GM12878 (cell line): ENCODE results near the gene ARL15. TPM values are rescaled to one million over a fixed set of nuclear protein-coding genes. Genes with fewer than 3 reads are reported as not detected.

Experiments used
- ATAC-seq: fragments of 200-7000 bp; cut with Tn5 transposase; 3 replicates; pipeline ENCODE4 v1.9.1; 2020; ENCODE audit warnings: mild to moderate bottlenecking, moderate library complexity
- BruUV-seq: library from RNA; stranded (reverse); fragments of 400-500 nt; replicated peaks from 2 replicates; lab custom pipeline; 2021; lab: Mats Ljungman, UMichigan
- CTCF ChIA-PET: fragments of 300-600 bp; sonication (Branson Sonifier 250); formaldehyde crosslinking; extraction: SDS; loops from one replicate; lab custom pipeline; 2021; ENCODE audit warnings: inconsistent platforms; lab: Yijun Ruan, JAX
- POLR2A ChIA-PET: fragments of 350-600 bp; formaldehyde crosslinking; extraction: SDS; loops from one replicate; lab custom pipeline; 2021; ENCODE audit warnings: inconsistent platforms; lab: Charles Lee
- RAD21 ChIA-PET: fragments of 300-600 bp; sonication (Branson Sonifier 250); formaldehyde crosslinking; loops from one replicate; lab custom pipeline; 2023; ENCODE audit warnings: antibody characterized with exemption; ENCODE audit not compliant: unreplicated experiment; lab: Charles Lee
- SMC1A ChIA-PET: fragments of 300-600 bp; sonication (Branson Sonifier 250); formaldehyde crosslinking; loops from one replicate; lab custom pipeline; 2023; ENCODE audit not compliant: unreplicated experiment, uncharacterized antibody; lab: Charles Lee
- DNase-seq: peaks from one replicate; pipeline ENCODE4 v3.0.0-alpha.2; 2011; ENCODE audit warnings: low read depth, low spot score
- FAIRE-seq: peaks from 3 replicates; lab custom pipeline; 2011; peaks lifted over from hg19 to GRCh38; lab: Jason Lieb, UNC
- H2AFZ ChIP-seq: 2 replicates; pipeline ENCODE4 v1.6.0; 2011; ENCODE audit warnings: low read depth, low read length, control low read depth; ENCODE audit not compliant: control insufficient read depth
- H3K27ac ChIP-seq: 2 replicates; pipeline ENCODE4 v1.5.1; 2011; ENCODE audit warnings: control low read depth; ENCODE audit not compliant: control insufficient read depth, insufficient read depth
- H3K27me3 ChIP-seq, 2 experiments: replicated peaks in 1 of 2; 2 replicates each; pipeline versions ENCODE4 v1.6.0 to v1.6.1; 2011; ENCODE audit warnings: low read length in 1 of 2; ENCODE audit not compliant: control insufficient read depth in 2 of 2, insufficient read depth in 2 of 2
- H3K36me3 ChIP-seq, 2 experiments: 2 replicates each; pipeline ENCODE4 v1.5.1; 2011; ENCODE audit warnings: low read length in 1 of 2; ENCODE audit not compliant: control insufficient read depth in 2 of 2, insufficient read depth in 2 of 2
- H3K4me1 ChIP-seq: 2 replicates; pipeline ENCODE4 v1.6.1; 2011; ENCODE audit warnings: mild to moderate bottlenecking, low read length, moderate library complexity, mixed read lengths; ENCODE audit not compliant: control insufficient read depth, insufficient read depth
- H3K4me2 ChIP-seq: 2 replicates; pipeline ENCODE4 v1.6.0; 2011; ENCODE audit warnings: control low read depth; ENCODE audit not compliant: control insufficient read depth, insufficient read depth
- H3K4me3 ChIP-seq: fragments of 200-600 bp; sonication (generic); 2 replicates; pipeline ENCODE4 v1.5.1; 2016
- H3K79me2 ChIP-seq: 2 replicates; pipeline ENCODE4 v1.6.0; 2011; ENCODE audit warnings: low read length; ENCODE audit not compliant: control insufficient read depth, insufficient read depth
- H3K9ac ChIP-seq: 2 replicates; pipeline ENCODE4 v1.8.0; 2011; ENCODE audit warnings: low read length, control low read depth, mixed read lengths; ENCODE audit not compliant: control insufficient read depth, insufficient read depth
- H3K9me3 ChIP-seq: replicated peaks from 3 replicates; pipeline ENCODE4 v1.5.1; 2011; ENCODE audit warnings: mild to moderate bottlenecking, low read length; ENCODE audit not compliant: control insufficient read depth, insufficient read depth
- H4K20me1 ChIP-seq: 2 replicates; pipeline ENCODE4 v1.6.0; 2011; ENCODE audit not compliant: control insufficient read depth, insufficient read depth
- GATAD2B ChIP-seq: fragments of 450-650 bp; conservative IDR thresholded peaks from 2 replicates; pipeline ENCODE4 v1.6.1; 2017; ENCODE audit warnings: low read depth, mild to moderate bottlenecking, moderate library complexity
- HCFC1 ChIP-seq: fragments of 150-350 bp; IDR thresholded peaks from 2 replicates; pipeline ENCODE4 v1.6.1; 2014; ENCODE audit warnings: low read length
- HDAC2 ChIP-seq: fragments of 200-600 bp; sonication (generic); IDR thresholded peaks from 2 replicates; pipeline ENCODE4 v1.6.1; 2017
- HDAC6 ChIP-seq: fragments of 200-600 bp; sonication (generic); IDR thresholded peaks from one replicate; pipeline ENCODE4 v1.8.0; 2017; ENCODE audit warnings: antibody characterized with exemption; ENCODE audit not compliant: unreplicated experiment
- PBX3 ChIP-seq: IDR thresholded peaks from 2 replicates; pipeline ENCODE4 v1.6.1; 2011; ENCODE audit warnings: mild to moderate bottlenecking, low read depth, low read length, moderate library complexity; ENCODE audit not compliant: insufficient replicate concordance
- RAD21 ChIP-seq: IDR thresholded peaks from 2 replicates; pipeline ENCODE4 v1.6.1; 2011; ENCODE audit warnings: mild to moderate bottlenecking, low read depth, low read length, moderate library complexity; ENCODE audit not compliant: insufficient read depth
- RBBP5 ChIP-seq: fragments of 200-600 bp; sonication (generic); conservative IDR thresholded peaks from 2 replicates; pipeline ENCODE4 v1.6.1; 2016
- SPI1 ChIP-seq: IDR thresholded peaks from 2 replicates; pipeline ENCODE4 v1.6.1; 2011; ENCODE audit warnings: low read depth, mild to moderate bottlenecking, low read length, moderate library complexity, borderline replicate concordance; ENCODE audit not compliant: insufficient read depth
- TBL1XR1 ChIP-seq: IDR thresholded peaks from 2 replicates; pipeline ENCODE4 v1.6.1; 2012; ENCODE audit warnings: low read depth, low read length, improper control_type of control experiment
- WGBS: methylation state at CpG from one replicate; pipeline ENCODE4 v1.1.6; 2016; ENCODE audit warnings: low lambda C conversion rate; ENCODE audit not compliant: insufficient replicate concordance, insufficient coverage; ENCODE audit errors: missing lambda C conversion rate; 5-methylcytosine and 5-hydroxymethylcytosine counted together
- in situ Hi-C: fragments of 300-500 bp; cut with MboI; formaldehyde crosslinking; loops from 9 replicates; pipeline ENCODE4 v1.14.3; 2018; ENCODE audit warnings: mixed read lengths
- intact Hi-C: fragments of 100-400 bp; cut with micrococcal nuclease; formaldehyde crosslinking; loops from one replicate; pipeline ENCODE4 v1.14.2; 2022; ENCODE audit not compliant: unreplicated experiment
- polyA plus RNA-seq, 11 experiments: library from polyadenylated mRNA; depleted of rRNA in 4 of 11; unstranded in 6 of 11; stranded (reverse) in 5 of 11; fragments of >200 nt; fragmentation: Nextera tagmentation in 4 of 11; fragmentation: Illumina TruSeq in 1 of 11; extraction: Ambion mirVana in 4 of 11; extraction: Trizol in 1 of 11; gene quantifications; 1 replicate in 1 of 11; 2 replicates in 10 of 11; pipeline versions ENCODE4 v1.2.1 to v1.2.3, GENCODE V29; 2011 to 2016; ENCODE audit warnings: inconsistent platforms in 2 of 11, missing spikeins in 2 of 11, low read depth in 1 of 11
- total RNA-seq, 4 experiments: library from RNA; depleted of rRNA in 3 of 4; stranded (reverse); fragments of >200 nt in 3 of 4; fragmentation: Illumina TruSeq in 1 of 4; extraction: Trizol in 1 of 4; gene quantifications; 2 replicates each; pipeline versions ENCODE4 v1.2.1 to v1.2.3, GENCODE V29; 2013 to 2021

Gene ARL15
- total and polyA plus RNA-seq, 10 of the 15 experiments (the other 5 are each of a cell fraction or from before 2014, with no cell fraction given) = 3.6 to 11.0 (median 7.7) TPM

- TF ChIP-seq RBBP5 (no peak), GATAD2B (no peak)
These were observed 344.9 kb downstream of the ARL15 start (continued) for GRCh38 chr5:53965459-53965858.

GRCh38 chr5:53963958-53964357 lies 346.4 kb downstream of the ARL15 start:
- no peaks in the 10 kb centered on the region for H3K79me2 ChIP-seq
- no TSS peak for BruUV-seq
- intact Hi-C loops = no loop called here
- no peak for ATAC-seq
- H3K4me1 ChIP-seq = no peaks in the 10 kb centered on the region
- H2AFZ ChIP-seq = no peak overlapping the region
- TF ChIP-seq TBL1XR1 (no peak), PBX3 (no peak), SPI1 (no peak), HDAC2 (no peak), HDAC6 (no peak), HCFC1 (no peak), RAD21 (no peak)
- TF ChIP-seq, all 136 proteins: peak for 0
- WGBS = 95% methylated on average over 1 of the region's 1 CpG
- DNase-seq (no peak), FAIRE-seq (no peak)
- ChIA-PET POLR2A (no interaction called here), RAD21 (interaction anchor here (0.6 kb wide), 1 partner anchor 143 kb away, joined by 3 read pairs; no protein-coding TSS in a partner anchor), SMC1A (interaction anchor here (1.3 kb wide), 1 partner anchor 15 kb away, joined by 4 read pairs; no protein-coding TSS in a partner anchor), CTCF (no interaction called here)
- H3K36me3 ChIP-seq = no peaks in the 10 kb centered on the region
- H3K4me2 ChIP-seq = no peak overlapping the region
- no peak overlapping the region for H3K4me3 ChIP-seq
- no peak overlapping the region for H3K27ac ChIP-seq
- in situ Hi-C loops = no loop called here
- H3K27me3 ChIP-seq = no peaks in the 10 kb centered on the region
- no peak overlapping the region for H3K9ac ChIP-seq
- H3K9me3 ChIP-seq = no peaks in the 10 kb centered on the region
- H4K20me1 ChIP-seq = no peaks in the 10 kb centered on the region
